SU-DHL-6 (cell line): ENCODE data around the gene TNFAIP8.
"Not testable (repeated sequence)": the region's sequence is repeated elsewhere in the genome, so short reads cannot be mapped to it uniquely, and the experiment has no call there.

ENCODE experiments used
- CTCF ChIP-seq: fragments of 200-600 bp; sonication (generic); IDR thresholded peaks from one replicate; pipeline ENCODE4 v1.5.1; 2017; ENCODE audit warnings: antibody characterized with exemption, mild to moderate bottlenecking, low read length, moderate library complexity; ENCODE audit not compliant: insufficient read depth, poor library complexity, severe bottlenecking
- EZH2phosphoT487 ChIP-seq: fragments of 200-600 bp; sonication (generic), shearing (Covaris generic); conservative IDR thresholded peaks from 2 replicates; pipeline ENCODE4 v1.6.1; 2018; ENCODE audit warnings: mild to moderate bottlenecking, antibody characterized with exemption, low read length, moderate library complexity, mixed read lengths

- TF ChIP-seq CTCF, EZH2phosphoT487: not testable (repeated sequence)
Observed at GRCh38 chr5:119427596-119427995, 71.8 kb downstream of the TNFAIP8 start.
